ENCODE data around the gene NEDD1. TPM values are rescaled to one million over a fixed set of nuclear protein-coding genes. Genes with fewer than 3 reads are reported as not detected.
A peak's percentile ranks its signal among the peaks of the same experiment; 100 is the strongest.

The NEDD1 gene
- 10 to 100 TPM; 61.8 to 63.8 TPM for total RNA-seq

- intact Hi-C loops (cut with micrococcal nuclease): loop anchor here (1.0 to 10.0 kb wide), 14 partner anchors 18 to 1686 kb away; partner anchors contain the start of genes AMDHD1, CCDC38, CDK17 and LTA4H
- Mint-ChIP-seq H3K4me3 (peak within 1 kb of the TSS; percentile 97), H3K27me3 (ENCODE audit: low read depth) (no peaks in the 10 kb centered on the region), H3K27ac (peak within 1 kb of the TSS; percentile 95), H3K9me3 (no peaks in the 10 kb centered on the region), H3K4me1 (ENCODE audit: low read depth) (peaks cover 41% of the 10 kb centered on the region), H3K36me3 (ENCODE audit: low read depth) (peaks cover 25% of the 10 kb centered on the region)
- CTCF ChIA-PET: interaction anchor here (0.6 kb wide), 2 partner anchors 390 to 1013 kb away, joined by 3 to 4 read pairs; no protein-coding TSS in a partner anchor
- peak; percentile 82 for DNase-seq
Measured at GRCh38 chr12:96906849-96907670, at the start of gene NEDD1. NEDD1 (plus strand) TSS chr12:96907257; CDS start chr12:96909760, 2,503 bp downstream.

GRCh38 chr12:96858162-96858561, 48.9 kb upstream of the NEDD1 start:
- intact Hi-C loops (cut with micrococcal nuclease): no loop called here
- Mint-ChIP-seq H3K4me3 (no peak overlapping the region), H3K27me3 (ENCODE audit: low read depth) (peaks cover 16% of the 10 kb centered on the region), H3K4me1 (ENCODE audit: low read depth) (no peaks in the 10 kb centered on the region), H3K36me3 (ENCODE audit: low read depth) (no peaks in the 10 kb centered on the region), H3K9me3 (peaks cover 2% of the 10 kb centered on the region), H3K27ac (no peak overlapping the region)
- DNase-seq: no peak
- CTCF ChIA-PET: no interaction called here

GRCh38 chr12:96861656-96862055, 45.4 kb upstream of the NEDD1 start:
- CTCF ChIA-PET: interaction anchor here (1.5 kb wide), 1 partner anchor 11 kb away, joined by 3 read pairs; no protein-coding TSS in a partner anchor

GRCh38 chr12:96862326-96862725, 44.7 kb upstream of the NEDD1 start:
- Mint-ChIP-seq H3K27me3 (ENCODE audit: low read depth) (peaks cover 27% of the 10 kb centered on the region), H3K4me3 (no peak overlapping the region), H3K27ac (no peak overlapping the region), H3K4me1 (ENCODE audit: low read depth) (no peaks in the 10 kb centered on the region), H3K9me3 (no peaks in the 10 kb centered on the region), H3K36me3 (ENCODE audit: low read depth) (no peaks in the 10 kb centered on the region)
- CTCF ChIA-PET: interaction anchor here (1.5 kb wide), 1 partner anchor 10 kb away, joined by 3 read pairs; no protein-coding TSS in a partner anchor
- intact Hi-C loops (cut with micrococcal nuclease): no loop called here
- no peak for DNase-seq

More at GRCh38 chr12:96861656-96862055, 45.4 kb upstream of the NEDD1 start:
- Mint-ChIP-seq H3K36me3 (ENCODE audit: low read depth) (no peaks in the 10 kb centered on the region), H3K4me3 (no peak overlapping the region), H3K9me3 (no peaks in the 10 kb centered on the region), H3K4me1 (ENCODE audit: low read depth) (no peaks in the 10 kb centered on the region), H3K27ac (no peak overlapping the region), H3K27me3 (ENCODE audit: low read depth) (peaks cover 27% of the 10 kb centered on the region)
- DNase-seq: no peak
- intact Hi-C loops (cut with micrococcal nuclease): no loop called here

- H3K4me1 Mint-ChIP-seq (ENCODE audit: low read depth): no peaks in the 10 kb centered on the region
- no peaks in the 10 kb centered on the region for H3K9me3 Mint-ChIP-seq
- intact Hi-C loops (cut with micrococcal nuclease): no loop called here
- no peaks in the 10 kb centered on the region for H3K36me3 Mint-ChIP-seq (ENCODE audit: low read depth)
- DNase-seq: no peak
- CTCF ChIA-PET: interaction anchor here (0.8 kb wide), 1 partner anchor 123 kb away, joined by 5 read pairs; no protein-coding TSS in a partner anchor
- no peak overlapping the region for H3K27ac Mint-ChIP-seq
- H3K27me3 Mint-ChIP-seq (ENCODE audit: low read depth): peaks cover 16% of the 10 kb centered on the region
- no peak overlapping the region for H3K4me3 Mint-ChIP-seq
Measured at GRCh38 chr12:96864335-96864734, 42.7 kb upstream of the NEDD1 start.

- DNase-seq: no peak
- no peak overlapping the region for H3K4me3 Mint-ChIP-seq
- H3K36me3 Mint-ChIP-seq (ENCODE audit: low read depth): no peaks in the 10 kb centered on the region
- intact Hi-C loops (cut with micrococcal nuclease): no loop called here
- H3K27me3 Mint-ChIP-seq (ENCODE audit: low read depth): peaks cover 15% of the 10 kb centered on the region
- CTCF ChIA-PET: no interaction called here
- no peak overlapping the region for H3K27ac Mint-ChIP-seq
- no peaks in the 10 kb centered on the region for H3K9me3 Mint-ChIP-seq
- no peaks in the 10 kb centered on the region for H3K4me1 Mint-ChIP-seq (ENCODE audit: low read depth)
Measured at GRCh38 chr12:96866801-96867590, 40.1 kb upstream of the NEDD1 start.

GRCh38 chr12:96870946-96871345, 36.1 kb upstream of the NEDD1 start:
- no peak for DNase-seq
- H3K27ac Mint-ChIP-seq: no peak overlapping the region
- CTCF ChIA-PET: no interaction called here
- H3K36me3 Mint-ChIP-seq (ENCODE audit: low read depth): no peaks in the 10 kb centered on the region
- no peak overlapping the region for H3K4me3 Mint-ChIP-seq
- no peaks in the 10 kb centered on the region for H3K4me1 Mint-ChIP-seq (ENCODE audit: low read depth)
- H3K9me3 Mint-ChIP-seq: no peaks in the 10 kb centered on the region
- H3K27me3 Mint-ChIP-seq (ENCODE audit: low read depth): peaks cover 9% of the 10 kb centered on the region
- intact Hi-C loops (cut with micrococcal nuclease): no loop called here

- Mint-ChIP-seq H3K9me3 (no peaks in the 10 kb centered on the region), H3K27ac (no peak overlapping the region), H3K4me3 (no peak overlapping the region), H3K4me1 (ENCODE audit: low read depth) (no peaks in the 10 kb centered on the region), H3K36me3 (ENCODE audit: low read depth) (no peaks in the 10 kb centered on the region), H3K27me3 (ENCODE audit: low read depth) (peaks cover 15% of the 10 kb centered on the region)
- intact Hi-C loops (cut with micrococcal nuclease): no loop called here
- CTCF ChIA-PET: interaction anchor here (1.3 kb wide), 1 partner anchor 11 kb away, joined by 3 read pairs; no protein-coding TSS in a partner anchor
- no peak for DNase-seq
Measured at GRCh38 chr12:96872961-96873360, 34.1 kb upstream of the NEDD1 start.

- H3K4me3 Mint-ChIP-seq: no peak overlapping the region
- no peaks in the 10 kb centered on the region for H3K4me1 Mint-ChIP-seq (ENCODE audit: low read depth)
- CTCF ChIA-PET: no interaction called here
- H3K9me3 Mint-ChIP-seq: no peaks in the 10 kb centered on the region
- no peaks in the 10 kb centered on the region for H3K36me3 Mint-ChIP-seq (ENCODE audit: low read depth)
- H3K27ac Mint-ChIP-seq: no peak overlapping the region
- peaks cover 15% of the 10 kb centered on the region for H3K27me3 Mint-ChIP-seq (ENCODE audit: low read depth)
- intact Hi-C loops (cut with micrococcal nuclease): no loop called here
- DNase-seq: no peak
Measured at GRCh38 chr12:96874211-96874610, 32.8 kb upstream of the NEDD1 start.

- H3K36me3 Mint-ChIP-seq (ENCODE audit: low read depth): no peaks in the 10 kb centered on the region
- CTCF ChIA-PET: no interaction called here
Measured at GRCh38 chr12:96876966-96877365, 30.1 kb upstream of the NEDD1 start.

GRCh38 chr12:96878704-96879103, 28.4 kb upstream of the NEDD1 start:
- H3K4me3 Mint-ChIP-seq: no peak overlapping the region
- intact Hi-C loops (cut with micrococcal nuclease): no loop called here
- DNase-seq: no peak
- H3K4me1 Mint-ChIP-seq (ENCODE audit: low read depth): no peaks in the 10 kb centered on the region
- no peak overlapping the region for H3K27ac Mint-ChIP-seq
- H3K36me3 Mint-ChIP-seq (ENCODE audit: low read depth): no peaks in the 10 kb centered on the region
- CTCF ChIA-PET: interaction anchor here (0.5 kb wide), 1 partner anchor 11 kb away, joined by 3 read pairs; no protein-coding TSS in a partner anchor
- H3K9me3 Mint-ChIP-seq: no peaks in the 10 kb centered on the region
- H3K27me3 Mint-ChIP-seq (ENCODE audit: low read depth): peaks cover 15% of the 10 kb centered on the region

More at GRCh38 chr12:96876966-96877365, 30.1 kb upstream of the NEDD1 start:
- no peak for DNase-seq
- H3K4me3 Mint-ChIP-seq: no peak overlapping the region
- H3K27ac Mint-ChIP-seq: no peak overlapping the region
- H3K27me3 Mint-ChIP-seq (ENCODE audit: low read depth): peaks cover 15% of the 10 kb centered on the region
- H3K4me1 Mint-ChIP-seq (ENCODE audit: low read depth): no peaks in the 10 kb centered on the region
- no peaks in the 10 kb centered on the region for H3K9me3 Mint-ChIP-seq
- intact Hi-C loops (cut with micrococcal nuclease): no loop called here

- Mint-ChIP-seq H3K9me3 (no peaks in the 10 kb centered on the region), H3K4me3 (no peak overlapping the region), H3K27ac (no peak overlapping the region), H3K27me3 (ENCODE audit: low read depth) (peaks cover 13% of the 10 kb centered on the region), H3K4me1 (ENCODE audit: low read depth) (no peaks in the 10 kb centered on the region), H3K36me3 (ENCODE audit: low read depth) (no peaks in the 10 kb centered on the region)
- DNase-seq: no peak
- intact Hi-C loops (cut with micrococcal nuclease): no loop called here
- CTCF ChIA-PET: no interaction called here
Measured at GRCh38 chr12:96879301-96879700, 27.8 kb upstream of the NEDD1 start.

Data from activated naive CD4-positive, alpha-beta T cell treated with anti-CD3 and anti-CD28 coated beads for 36 hours (primary cell).